ENCODE results near the gene CEP112.

- TF ChIP-seq ELF4 (CRISPR knock-in tag; IDR thresholded peaks at IDR 0.05; ENCODE audit: low read depth) (no peak), SMAD3 (CRISPR knock-in tag; IDR thresholded peaks at IDR 0.05; ENCODE audit: borderline replicate concordance) (no peak)
These were observed 524.3 kb downstream of the CEP112 start for GRCh38 chr17:65667656-65668055.

Data from WTC11 (cell line).